Stimulated activated CD8-positive, alpha-beta memory T cell treated with anti-CD3 and anti-CD28 coated beads, Interleukin-15, amount 100 ng/mL, for 1 hour (primary cell): Measurements from ENCODE around the gene ZBTB47.

ENCODE experiments used
- DNase-seq: peaks from one replicate; pipeline ENCODE4 v3.0.0-alpha.2; 2020; ENCODE audit warnings: low read depth

Gene ZBTB47

GRCh38 chr3:42653560-42654330, at the start of gene ZBTB47:
ZBTB47 (plus strand) TSS chr3:42653697; CDS start chr3:42658356, 4,659 bp downstream.
- DNase-seq = no peak

GRCh38 chr3:42605546-42606173, 47.8 kb upstream of the ZBTB47 start:
- no peak for DNase-seq

- DNase-seq = no peak
These were observed 44.9 kb upstream of the ZBTB47 start for GRCh38 chr3:42608581-42608980.

GRCh38 chr3:42610976-42611375, 42.5 kb upstream of the ZBTB47 start:
- no peak for DNase-seq

GRCh38 chr3:42612217-42612616, 41.3 kb upstream of the ZBTB47 start:
- DNase-seq = no peak

GRCh38 chr3:42612928-42613327, 40.6 kb upstream of the ZBTB47 start:
- no peak for DNase-seq

- no peak for DNase-seq
These were observed 40.0 kb upstream of the ZBTB47 start for GRCh38 chr3:42613462-42613861.

GRCh38 chr3:42631620-42632019, 21.9 kb upstream of the ZBTB47 start:
- DNase-seq = no peak

GRCh38 chr3:42632146-42632545, 21.4 kb upstream of the ZBTB47 start:
- no peak for DNase-seq

GRCh38 chr3:42633544-42633943, 20.0 kb upstream of the ZBTB47 start:
- DNase-seq = no peak

- DNase-seq = no peak
These were observed 18.4 kb upstream of the ZBTB47 start for GRCh38 chr3:42635111-42635510.

GRCh38 chr3:42637001-42637400, 16.5 kb upstream of the ZBTB47 start:
- DNase-seq = no peak

- DNase-seq = no peak
These were observed 15.1 kb upstream of the ZBTB47 start for GRCh38 chr3:42638339-42638842.

- DNase-seq = no peak
These were observed 14.3 kb upstream of the ZBTB47 start for GRCh38 chr3:42639192-42639591.

GRCh38 chr3:42640129-42640528, 13.4 kb upstream of the ZBTB47 start:
- no peak for DNase-seq

- DNase-seq = no peak
These were observed 12.6 kb upstream of the ZBTB47 start for GRCh38 chr3:42640771-42641370.

GRCh38 chr3:42647821-42648459, 5.6 kb upstream of the ZBTB47 start:
- DNase-seq = no peak

GRCh38 chr3:42649006-42649405, 4.5 kb upstream of the ZBTB47 start:
- no peak for DNase-seq

GRCh38 chr3:42649783-42650182, 3.7 kb upstream of the ZBTB47 start:
- DNase-seq = no peak

GRCh38 chr3:42651248-42652091, 2.0 kb upstream of the ZBTB47 start:
- DNase-seq = no peak

GRCh38 chr3:42652251-42652610, 1.3 kb upstream of the ZBTB47 start:
- no peak for DNase-seq
